Effector memory CD4-positive, alpha-beta T cell (primary cell): ENCODE measurements around the gene NEDD4.

Source experiments
- DNase-seq, 3 donors: peaks; one replicate each; pipeline ENCODE4 v3.0.0-alpha.2; 2020
- H3K27ac ChIP-seq: 2 replicates; pipeline ENCODE4 v1.7.0; 2013; ENCODE audit warnings: mild to moderate bottlenecking, low read length, moderate library complexity; ENCODE audit not compliant: insufficient read depth, poor library complexity, severe bottlenecking
- H3K27me3 ChIP-seq: replicated peaks from 2 replicates; pipeline ENCODE4 v1.7.0; 2013; ENCODE audit warnings: mild to moderate bottlenecking, low read length; ENCODE audit not compliant: insufficient read depth, control insufficient read depth, poor library complexity, severe bottlenecking
- H3K36me3 ChIP-seq: 2 replicates; pipeline ENCODE4 v1.7.0; 2013; ENCODE audit warnings: mild to moderate bottlenecking, low read length, moderate library complexity; ENCODE audit not compliant: control insufficient read depth, insufficient read depth
- H3K4me1 ChIP-seq: 2 replicates; pipeline ENCODE4 v1.7.0; 2013; ENCODE audit warnings: low read length, mild to moderate bottlenecking; ENCODE audit not compliant: control insufficient read depth, insufficient read depth, poor library complexity, severe bottlenecking
- H3K4me3 ChIP-seq: 2 replicates; pipeline ENCODE4 v1.7.0; 2013; ENCODE audit warnings: low read length, low read depth, mild to moderate bottlenecking; ENCODE audit not compliant: insufficient read depth, poor library complexity, severe bottlenecking
- H3K9me3 ChIP-seq: 2 replicates; pipeline ENCODE4 v1.7.0; 2013; ENCODE audit warnings: mild to moderate bottlenecking, low read length, moderate library complexity; ENCODE audit not compliant: control insufficient read depth

NEDD4 gene

GRCh38 chr15:55928955-55929354, 64.5 kb downstream of the NEDD4 start:
- Histone ChIP-seq H3K36me3 (no peaks in the 10 kb centered on the region), H3K4me3 (no peak overlapping the region), H3K27me3 (no peaks in the 10 kb centered on the region), H3K4me1 (no peaks in the 10 kb centered on the region), H3K9me3 (no peaks in the 10 kb centered on the region), H3K27ac (no peak overlapping the region)
- no peak for DNase-seq

DNA sequence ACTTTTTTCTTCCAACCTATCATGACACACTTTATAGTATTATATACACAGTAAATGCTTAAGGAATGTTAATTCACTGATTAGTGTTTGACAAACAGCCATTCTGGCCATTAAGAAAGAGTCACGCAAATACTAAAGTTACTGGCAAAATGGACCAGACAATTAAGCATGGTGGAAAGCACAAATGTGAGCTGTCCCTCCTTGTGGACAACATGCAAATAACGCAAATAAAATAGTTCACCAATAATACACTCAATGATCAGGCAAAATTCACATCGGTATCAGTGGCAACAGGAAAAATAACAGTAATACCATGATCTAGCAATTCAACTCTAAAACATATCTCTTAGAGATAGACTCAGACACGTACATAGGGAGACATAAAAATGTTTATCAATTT, 71.7 kb downstream of the NEDD4 start:
- no peak for DNase-seq
- Histone ChIP-seq H3K27ac (no peak overlapping the region), H3K27me3 (no peaks in the 10 kb centered on the region), H3K4me1 (no peaks in the 10 kb centered on the region), H3K9me3 (no peaks in the 10 kb centered on the region), H3K4me3 (no peak overlapping the region), H3K36me3 (no peaks in the 10 kb centered on the region)

GRCh38 chr15:55917881-55918296, 75.5 kb downstream of the NEDD4 start:
- H3K27ac ChIP-seq = no peak overlapping the region
- H3K4me3 ChIP-seq = no peak overlapping the region
- no peak for DNase-seq

DNA sequence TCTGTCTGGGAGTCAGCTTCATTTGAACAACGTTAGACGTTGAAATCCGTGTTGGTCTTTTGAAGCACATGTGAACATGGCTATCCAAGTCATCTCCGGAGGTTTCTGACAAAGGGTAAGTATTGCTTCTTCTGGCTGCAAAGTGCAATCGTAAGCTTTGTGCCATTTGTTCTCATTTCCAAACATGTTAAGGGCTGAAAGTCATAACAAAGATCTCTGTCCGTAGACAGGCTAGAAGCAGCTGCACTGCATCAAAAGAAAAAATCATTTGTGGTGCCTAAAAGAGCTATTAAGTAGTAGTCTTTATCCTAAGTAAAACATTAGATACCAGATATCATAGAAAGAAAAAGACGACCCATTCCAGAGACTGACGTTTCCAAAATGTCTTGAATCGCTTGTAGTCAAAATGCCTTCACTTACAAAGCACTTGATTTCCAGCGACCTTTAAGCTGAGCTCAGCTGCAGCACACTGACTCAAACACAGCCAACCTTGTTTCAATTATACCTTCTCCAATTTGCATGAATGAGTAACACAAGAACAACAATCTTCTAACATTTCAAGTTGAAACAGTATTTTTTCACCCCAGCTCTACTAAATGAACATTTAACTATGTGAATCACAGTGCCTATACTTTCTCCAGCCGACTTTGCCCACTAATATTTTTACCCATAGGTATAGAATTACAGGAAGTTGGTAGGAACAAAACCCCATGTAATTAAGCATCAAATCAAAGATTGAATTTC, 76.6 kb downstream of the NEDD4 start:
- no peak for DNase-seq
- H3K27ac ChIP-seq = no peak overlapping the region
- no peaks in the 10 kb centered on the region for H3K9me3 ChIP-seq
- no peaks in the 10 kb centered on the region for H3K27me3 ChIP-seq
- H3K36me3 ChIP-seq = no peaks in the 10 kb centered on the region
- no peak overlapping the region for H3K4me3 ChIP-seq
- H3K4me1 ChIP-seq = no peaks in the 10 kb centered on the region

More at GRCh38 chr15:55917881-55918296, 75.5 kb downstream of the NEDD4 start:
- no peaks in the 10 kb centered on the region for H3K9me3 ChIP-seq
- no peaks in the 10 kb centered on the region for H3K27me3 ChIP-seq
- H3K36me3 ChIP-seq = no peaks in the 10 kb centered on the region
- no peaks in the 10 kb centered on the region for H3K4me1 ChIP-seq

DNA sequence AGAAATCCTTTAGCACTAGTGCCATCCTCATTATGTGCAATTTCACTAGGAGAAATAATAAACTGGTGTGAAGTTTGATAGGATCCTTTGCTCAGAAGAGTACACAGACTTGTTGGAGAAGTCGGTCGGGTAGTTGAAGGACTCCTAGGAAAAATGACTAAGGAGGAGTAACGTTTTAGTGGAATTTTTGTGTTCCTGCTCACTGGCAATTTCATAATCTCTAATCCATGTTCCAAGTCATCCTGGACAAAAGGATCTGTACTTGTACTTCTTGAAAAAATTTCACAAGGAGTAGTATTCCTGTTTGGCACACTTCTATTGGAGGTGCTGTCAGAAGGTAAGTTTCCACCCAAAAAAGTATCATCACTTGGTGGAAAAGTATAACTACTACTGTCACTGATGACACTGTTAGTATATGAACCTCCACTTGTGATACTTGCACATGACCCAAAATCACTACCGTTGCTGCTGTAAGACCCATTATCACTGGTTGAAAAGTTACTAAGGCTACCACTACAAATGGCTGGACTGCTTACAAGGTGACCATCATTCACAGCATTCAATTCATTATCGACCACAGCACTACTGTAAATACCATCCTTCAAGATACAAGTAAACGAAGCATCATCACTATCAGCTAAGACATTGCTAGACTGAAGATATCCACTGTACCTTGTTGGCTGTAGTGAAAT, 77.4 kb downstream of the NEDD4 start:
- Histone ChIP-seq H3K36me3 (no peaks in the 10 kb centered on the region), H3K9me3 (no peaks in the 10 kb centered on the region), H3K4me1 (no peaks in the 10 kb centered on the region), H3K27me3 (no peaks in the 10 kb centered on the region), H3K4me3 (no peak overlapping the region), H3K27ac (no peak overlapping the region)
- no peak for DNase-seq

DNA sequence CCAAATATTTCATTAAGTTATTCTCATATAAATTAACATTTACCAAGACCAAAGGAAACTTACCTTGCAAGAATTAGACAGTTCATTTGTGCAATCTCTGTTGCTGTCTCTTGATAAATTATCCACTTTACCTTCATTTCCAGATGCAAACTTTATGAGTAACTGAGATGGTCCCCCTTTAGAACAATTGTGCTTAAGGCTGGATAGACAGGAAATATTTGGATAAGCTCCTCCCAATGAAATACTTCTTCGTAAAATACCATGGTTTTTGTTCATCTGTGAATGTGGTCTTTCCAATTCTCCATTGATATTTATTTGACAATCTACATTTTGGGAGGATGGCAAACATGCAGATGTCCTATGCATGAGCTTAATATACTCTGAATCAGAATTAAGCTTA, 78.2 kb downstream of the NEDD4 start:
- H3K36me3 ChIP-seq = no peaks in the 10 kb centered on the region
- H3K4me3 ChIP-seq = no peak overlapping the region
- no peaks in the 10 kb centered on the region for H3K9me3 ChIP-seq
- no peaks in the 10 kb centered on the region for H3K27me3 ChIP-seq
- no peaks in the 10 kb centered on the region for H3K4me1 ChIP-seq
- no peak for DNase-seq
- no peak overlapping the region for H3K27ac ChIP-seq

- no peak overlapping the region for H3K4me3 ChIP-seq
- H3K27ac ChIP-seq = no peak overlapping the region
Measured at GRCh38 chr15:55914446-55914845, 79.0 kb downstream of the NEDD4 start.

DNA sequence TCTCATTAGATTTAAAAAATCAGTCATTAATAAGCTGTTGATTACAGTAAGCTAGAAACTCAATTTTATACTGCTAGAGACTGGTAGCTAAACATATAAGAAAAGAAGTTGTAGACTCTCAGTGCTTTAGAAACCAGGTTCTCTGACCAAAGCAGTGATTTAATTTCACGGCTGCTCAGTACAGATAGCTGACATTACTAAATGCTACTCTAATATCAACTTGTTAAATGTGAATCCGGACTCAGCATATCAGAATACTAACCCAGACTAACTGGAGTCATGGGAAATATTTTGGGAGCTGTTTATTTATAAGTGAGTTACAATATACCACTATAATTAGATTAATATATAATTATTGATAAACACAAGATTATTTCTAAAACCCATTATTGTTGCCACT, 80.4 kb downstream of the NEDD4 start:
- Histone ChIP-seq H3K27ac (no peak overlapping the region), H3K36me3 (no peaks in the 10 kb centered on the region), H3K4me1 (no peaks in the 10 kb centered on the region), H3K9me3 (no peaks in the 10 kb centered on the region), H3K27me3 (no peaks in the 10 kb centered on the region), H3K4me3 (no peak overlapping the region)
- DNase-seq = no peak

More at GRCh38 chr15:55914446-55914845, 79.0 kb downstream of the NEDD4 start:
- H3K9me3 ChIP-seq = no peaks in the 10 kb centered on the region
- H3K4me1 ChIP-seq = no peaks in the 10 kb centered on the region
- no peaks in the 10 kb centered on the region for H3K27me3 ChIP-seq
- DNase-seq = no peak
- no peaks in the 10 kb centered on the region for H3K36me3 ChIP-seq

DNA sequence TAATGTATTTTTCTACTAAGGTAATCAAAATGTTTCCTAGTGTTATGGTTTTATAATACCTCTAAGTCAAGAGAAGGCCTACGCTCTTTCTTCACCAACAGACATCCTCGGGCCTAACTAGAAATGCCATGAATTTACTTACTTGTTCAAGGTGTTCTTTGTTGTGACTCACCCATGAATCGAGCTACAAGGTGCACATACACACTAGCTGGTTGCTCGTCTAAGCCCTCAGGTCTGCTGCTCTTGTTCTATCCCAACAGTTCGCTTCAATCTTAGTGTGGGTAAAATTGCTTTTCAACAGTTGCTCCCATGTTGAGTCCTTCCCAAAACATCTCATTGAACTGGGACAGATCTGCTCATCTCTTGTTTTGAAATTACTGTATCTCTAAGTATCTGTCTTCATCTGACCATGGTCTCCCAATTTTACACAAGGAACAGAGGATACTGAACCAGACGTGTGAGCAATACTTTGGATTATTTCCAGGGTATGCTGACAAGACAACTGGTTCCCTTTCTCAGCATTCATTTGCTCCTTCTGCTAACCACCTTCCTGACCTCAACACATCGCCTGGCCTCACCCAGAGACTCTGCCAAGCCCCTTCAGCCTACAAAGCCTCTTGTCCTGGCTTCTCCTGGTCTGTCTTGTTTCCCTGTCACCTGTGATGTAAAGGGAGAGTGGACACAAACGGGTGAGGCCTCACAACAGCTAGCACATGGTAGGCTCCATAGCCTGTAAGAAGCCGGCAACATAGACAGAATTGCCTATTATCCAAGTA, 84.2 kb downstream of the NEDD4 start:
- DNase-seq = no peak
- Histone ChIP-seq H3K27ac (no peak overlapping the region), H3K4me1 (no peaks in the 10 kb centered on the region), H3K27me3 (no peaks in the 10 kb centered on the region), H3K4me3 (no peak overlapping the region), H3K9me3 (no peaks in the 10 kb centered on the region), H3K36me3 (no peaks in the 10 kb centered on the region)

DNA sequence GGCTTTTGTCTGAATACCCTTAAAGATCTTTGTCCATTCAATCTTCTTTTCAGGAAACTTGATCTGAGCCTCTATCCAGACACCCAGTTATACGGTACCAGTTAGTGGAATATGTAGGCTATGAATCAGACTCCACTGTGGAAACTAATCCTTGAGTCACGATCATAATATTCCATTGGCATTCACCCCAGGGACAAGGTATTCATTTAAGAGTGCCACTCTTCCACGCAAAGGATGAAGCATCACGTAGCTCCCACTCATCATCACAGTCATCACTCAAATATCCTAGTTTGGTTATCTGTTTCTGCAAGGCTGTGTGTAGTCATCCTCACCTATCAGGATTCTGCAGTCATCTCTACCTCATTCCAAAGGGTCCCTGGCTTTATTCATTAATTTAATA, 85.6 kb downstream of the NEDD4 start:
- no peak overlapping the region for H3K4me3 ChIP-seq
- no peak for DNase-seq
- H3K4me1 ChIP-seq = no peaks in the 10 kb centered on the region
- H3K36me3 ChIP-seq = no peaks in the 10 kb centered on the region
- H3K27me3 ChIP-seq = no peaks in the 10 kb centered on the region
- no peaks in the 10 kb centered on the region for H3K9me3 ChIP-seq
- no peak overlapping the region for H3K27ac ChIP-seq
